IPS-18c (cell line): ENCODE results near the gene ALS2.

ENCODE experiments used
- H3K4me3 ChIP-seq: 2 replicates; pipeline ENCODE4 v1.7.0; 2013; ENCODE audit warnings: low read depth, mild to moderate bottlenecking, low read length, moderate library complexity; ENCODE audit not compliant: insufficient read depth
- H3K9me3 ChIP-seq: one replicate; pipeline ENCODE4 v1.6.1; 2013; ENCODE audit warnings: mild to moderate bottlenecking, low read length, moderate library complexity; ENCODE audit not compliant: control insufficient read depth, insufficient read depth

Gene ALS2

GRCh38 chr2:201797175-201797840, 16.6 kb upstream of the ALS2 start:
- Histone ChIP-seq H3K9me3 (no peaks in the 10 kb centered on the region), H3K4me3 (no peak overlapping the region)

DNA sequence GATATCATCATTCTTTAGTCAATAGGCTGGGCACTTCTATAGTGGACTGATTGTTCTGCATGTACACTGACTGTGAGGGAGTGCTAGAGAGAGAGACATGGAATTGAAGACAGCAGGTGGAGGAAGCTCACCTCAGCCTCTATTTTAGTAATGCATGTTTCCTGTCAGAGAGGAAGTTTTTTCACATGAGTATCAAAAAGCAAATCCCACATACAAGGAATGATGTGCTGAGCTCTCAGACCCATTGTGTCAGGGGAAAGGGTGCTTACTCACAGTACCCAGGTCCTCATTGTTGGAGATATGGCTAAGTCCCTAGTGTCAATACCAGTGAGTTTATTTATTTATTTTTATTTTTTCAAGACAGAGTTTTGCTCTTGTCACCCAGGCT, 15.7 kb upstream of the ALS2 start:
- no peaks in the 10 kb centered on the region for H3K9me3 ChIP-seq
- H3K4me3 ChIP-seq, result no peak overlapping the region

GRCh38 chr2:201795607-201796477, 15.1 kb upstream of the ALS2 start:
- no peaks in the 10 kb centered on the region for H3K9me3 ChIP-seq
- H3K4me3 ChIP-seq, result no peak overlapping the region

DNA sequence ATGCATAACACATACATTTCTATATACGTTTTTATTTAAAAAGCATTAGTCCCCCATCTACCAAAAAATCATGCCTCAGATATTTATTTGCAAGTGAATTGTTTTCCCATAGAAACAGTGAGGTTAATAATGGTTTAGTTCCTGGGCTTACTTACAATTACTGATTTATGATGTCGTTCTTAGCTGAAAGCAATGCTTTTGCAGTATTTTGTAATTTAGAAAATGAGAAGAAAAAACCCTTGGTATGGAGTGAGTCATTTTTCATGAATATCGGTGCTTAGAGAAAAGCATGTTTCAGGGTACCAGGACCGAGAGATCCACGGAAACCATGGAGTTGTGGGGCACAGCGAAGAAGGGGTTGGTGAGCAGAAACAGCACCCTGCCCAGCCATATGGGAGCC, 13.6 kb upstream of the ALS2 start:
- H3K9me3 ChIP-seq, result no peaks in the 10 kb centered on the region
- H3K4me3 ChIP-seq, result no peak overlapping the region

DNA sequence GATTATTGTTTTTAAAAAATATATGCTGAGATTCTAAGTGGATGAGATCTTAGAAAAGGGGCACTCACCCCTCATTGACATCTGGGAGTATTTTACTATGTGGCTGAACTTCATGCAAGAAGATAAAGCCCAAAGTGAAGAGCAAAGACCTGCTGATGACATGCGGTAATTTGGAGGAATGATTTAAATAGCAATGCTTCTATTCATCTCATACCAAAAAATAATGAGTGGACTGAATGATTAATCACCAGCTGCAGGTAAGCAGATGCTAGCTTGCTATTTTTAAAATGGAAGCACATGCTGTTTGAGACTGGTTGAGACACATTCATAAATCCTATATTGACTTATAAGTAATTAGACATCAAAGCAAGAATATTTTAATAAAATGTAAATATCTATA, 12.9 kb upstream of the ALS2 start:
- H3K4me3 ChIP-seq, result no peak overlapping the region
- H3K9me3 ChIP-seq, result no peaks in the 10 kb centered on the region

- H3K4me3 ChIP-seq, result no peak overlapping the region
- no peaks in the 10 kb centered on the region for H3K9me3 ChIP-seq
These were observed 10.3 kb upstream of the ALS2 start for GRCh38 chr2:201790989-201791388.

DNA sequence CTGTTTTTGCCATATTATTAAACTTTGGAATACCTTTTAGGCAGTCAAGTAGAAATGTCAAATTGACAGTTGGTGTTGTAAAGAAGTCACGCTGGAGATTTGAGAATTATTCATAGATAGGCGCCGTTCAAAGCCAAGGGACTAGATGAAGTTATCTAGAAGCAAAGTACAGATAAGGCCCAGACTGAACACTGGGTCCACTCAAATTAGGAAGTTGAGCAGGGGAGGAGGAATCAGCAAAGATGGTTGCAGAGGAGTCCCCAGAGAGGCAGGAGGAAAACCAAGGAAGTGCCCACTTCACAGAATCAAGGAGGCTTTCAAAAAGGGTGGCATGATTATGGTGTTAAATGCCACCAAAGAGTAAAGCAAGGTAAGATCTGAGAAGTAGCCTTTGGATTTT, 9.6 kb upstream of the ALS2 start:
- Histone ChIP-seq H3K4me3 (no peak overlapping the region), H3K9me3 (no peaks in the 10 kb centered on the region)

DNA sequence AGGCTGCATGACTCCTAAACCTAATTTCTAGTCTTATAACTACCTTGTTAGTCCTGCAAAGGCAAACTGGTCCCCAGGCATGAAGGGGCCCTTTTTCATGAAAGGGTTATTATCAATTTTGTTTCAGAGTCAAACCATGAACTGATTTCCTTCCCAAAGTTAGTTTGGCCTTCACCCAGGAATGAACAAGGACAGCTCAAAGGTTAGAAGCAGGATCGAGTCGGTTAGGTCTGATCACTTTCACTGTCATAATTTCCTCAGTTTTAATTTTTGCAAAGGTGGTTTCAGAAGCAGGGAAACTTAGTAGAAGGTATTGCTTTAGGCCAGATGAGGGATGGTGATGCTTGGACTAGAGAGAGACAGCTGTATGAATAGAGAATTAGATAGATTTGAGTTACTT, 8.7 kb upstream of the ALS2 start:
- no peaks in the 10 kb centered on the region for H3K9me3 ChIP-seq

DNA sequence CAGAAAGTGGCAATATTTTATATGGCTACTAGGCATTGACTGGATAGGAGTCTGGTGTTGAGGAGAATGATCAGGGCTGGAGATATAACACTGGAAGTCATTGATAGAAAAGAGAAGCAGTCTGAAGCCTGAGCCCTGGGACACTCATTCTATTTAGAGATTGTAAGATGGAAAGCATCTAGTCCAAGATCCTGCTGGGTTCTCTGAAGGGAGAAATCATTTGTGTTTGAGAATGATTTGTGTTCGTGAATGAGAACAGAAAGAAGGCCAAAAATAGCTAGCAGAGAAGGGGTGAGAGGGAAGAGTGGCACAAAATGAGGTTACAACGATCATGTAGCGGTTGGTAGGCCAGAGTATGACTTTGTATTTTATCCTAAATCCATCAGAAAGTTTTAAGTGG, 7.6 kb upstream of the ALS2 start:
- H3K9me3 ChIP-seq, result no peaks in the 10 kb centered on the region

More for the DNA sequence above, 8.7 kb upstream of the ALS2 start:
- no peak overlapping the region for H3K4me3 ChIP-seq

DNA sequence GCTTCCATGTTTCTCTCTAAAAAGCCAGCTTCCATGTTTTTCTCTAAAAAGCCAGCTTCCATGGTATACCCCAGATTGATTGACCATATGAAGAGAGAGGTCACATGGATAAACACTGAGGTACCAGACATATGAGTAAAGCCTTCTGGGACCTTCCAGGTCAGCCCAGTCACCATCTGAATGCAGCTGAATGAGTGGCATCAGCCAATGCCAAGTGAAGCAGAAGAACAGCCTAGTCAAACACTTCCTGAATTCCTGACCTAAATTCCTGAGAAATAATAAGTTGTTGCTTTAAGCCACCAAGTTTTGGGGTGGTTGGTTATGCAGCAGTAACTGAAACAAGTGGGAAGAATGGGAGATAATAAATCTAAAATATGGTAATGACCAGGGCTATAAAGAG, 5.7 kb upstream of the ALS2 start:
- H3K9me3 ChIP-seq, result no peaks in the 10 kb centered on the region
- H3K4me3 ChIP-seq, result no peak overlapping the region

More for the DNA sequence above, 7.6 kb upstream of the ALS2 start:
- no peak overlapping the region for H3K4me3 ChIP-seq

DNA sequence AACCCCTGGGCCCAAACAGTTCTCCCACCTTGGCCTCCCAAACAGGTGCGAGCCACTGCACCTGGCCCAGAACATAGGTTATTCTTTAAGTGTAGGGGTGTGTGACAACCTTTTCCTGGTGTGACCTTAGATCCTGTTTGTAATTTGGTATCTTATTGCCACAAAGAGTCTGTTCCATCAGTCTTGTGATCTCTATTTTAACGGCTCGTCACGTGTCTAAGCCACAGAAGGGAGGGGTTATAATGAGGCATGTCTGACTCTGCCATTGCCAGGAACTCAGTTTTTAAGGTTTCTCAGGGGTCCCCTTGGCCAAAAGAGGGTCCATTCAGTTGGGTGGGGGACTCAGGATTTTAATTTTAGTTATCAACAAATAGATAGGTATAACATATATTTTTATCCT, 4.4 kb upstream of the ALS2 start:
- Histone ChIP-seq H3K9me3 (no peaks in the 10 kb centered on the region), H3K4me3 (no peak overlapping the region)

DNA sequence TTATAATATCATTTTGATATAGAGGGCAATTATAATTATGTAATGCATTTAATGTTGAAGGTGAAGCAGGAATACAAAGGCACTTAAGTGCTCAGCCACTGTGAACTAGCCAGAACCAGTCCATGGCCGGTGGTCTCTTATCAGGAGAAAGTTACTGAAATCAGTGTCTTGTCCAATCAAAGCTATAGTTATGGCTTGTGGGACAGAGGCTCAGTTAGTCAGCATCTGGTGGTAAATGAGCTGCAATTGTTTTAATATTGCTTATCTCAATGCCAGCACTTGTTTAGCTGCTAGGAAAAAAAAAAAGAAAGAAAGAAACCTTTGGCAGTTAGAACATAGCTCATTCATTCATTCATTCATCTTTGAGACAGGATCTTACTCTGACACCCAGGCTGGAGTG, 3.8 kb upstream of the ALS2 start:
- Histone ChIP-seq H3K4me3 (no peak overlapping the region), H3K9me3 (no peaks in the 10 kb centered on the region)

GRCh38 chr2:201781557-201782051, 871 bp upstream of the ALS2 start:
- peak overlapping the region; percentile 93 for H3K4me3 ChIP-seq
- no peaks in the 10 kb centered on the region for H3K9me3 ChIP-seq

DNA sequence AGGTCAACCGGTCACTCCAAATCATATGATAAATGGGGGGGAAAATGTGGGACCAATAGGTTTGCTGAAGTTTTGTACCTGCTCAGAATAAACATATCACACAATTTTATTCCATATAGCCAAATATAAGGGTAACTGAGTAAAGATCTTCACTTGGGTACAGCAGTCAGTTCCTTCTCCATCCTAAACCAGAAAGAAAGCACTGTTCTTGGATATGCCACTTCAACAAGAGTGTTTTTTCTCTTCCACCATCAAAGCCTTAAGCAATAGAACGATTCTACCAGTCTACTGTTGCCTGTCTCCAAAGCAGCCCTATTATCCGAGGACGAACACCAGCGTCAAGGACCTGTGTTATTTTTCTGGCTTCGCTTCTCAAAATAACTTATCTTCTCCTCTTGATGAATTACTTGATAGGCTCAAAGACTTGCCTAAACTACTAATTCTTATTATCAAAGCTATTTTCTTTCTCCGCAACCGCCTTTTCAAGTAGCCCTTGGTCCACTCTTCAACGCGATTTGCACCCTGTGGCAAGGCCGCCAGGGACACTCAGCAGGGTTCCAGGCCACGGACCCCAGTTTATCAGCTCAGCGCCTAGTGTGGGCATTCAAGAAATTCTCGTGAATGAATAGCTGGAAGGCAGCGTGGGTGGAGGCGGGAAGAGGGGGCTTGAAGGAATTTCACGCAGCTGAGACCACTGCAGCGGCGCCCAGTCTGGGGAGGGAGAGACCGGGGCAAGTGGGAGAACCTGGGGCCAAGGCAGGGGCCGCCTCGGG, 646 bp downstream of the ALS2 start:
- H3K9me3 ChIP-seq, result no peaks in the 10 kb centered on the region
- H3K4me3 ChIP-seq, result peak overlapping the region; percentile 93

DNA sequence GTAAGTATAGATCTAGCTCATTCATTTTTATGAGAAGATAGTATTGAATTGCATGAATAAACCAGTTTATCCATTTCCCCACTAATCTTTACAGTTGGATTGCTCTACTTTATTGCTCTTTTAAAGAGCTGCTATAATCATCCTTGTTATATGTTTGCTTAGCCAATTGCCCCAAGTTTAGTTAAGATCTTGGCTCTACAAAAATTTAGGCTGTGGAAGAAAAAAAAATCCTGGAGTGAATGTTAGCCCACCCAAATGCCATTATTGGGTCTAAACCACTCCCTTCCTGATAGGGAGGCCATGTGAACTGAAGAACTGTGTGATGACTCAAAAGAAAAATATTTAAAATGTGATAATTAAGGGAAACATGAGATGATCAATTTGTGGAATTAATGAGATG, 2.9 kb downstream of the ALS2 start:
- Histone ChIP-seq H3K4me3 (no peak overlapping the region), H3K9me3 (no peaks in the 10 kb centered on the region)

GRCh38 chr2:201777043-201777442, 3.7 kb downstream of the ALS2 start:
- Histone ChIP-seq H3K4me3 (no peak overlapping the region), H3K9me3 (no peaks in the 10 kb centered on the region)

- H3K9me3 ChIP-seq, result no peaks in the 10 kb centered on the region
- no peak overlapping the region for H3K4me3 ChIP-seq
These were observed 5.4 kb downstream of the ALS2 start for GRCh38 chr2:201775326-201775725.

- Histone ChIP-seq H3K9me3 (no peaks in the 10 kb centered on the region), H3K4me3 (no peak overlapping the region)
These were observed 6.2 kb downstream of the ALS2 start for GRCh38 chr2:201774546-201774945.
